ENCODE data around the gene PRDM2. TPM values are rescaled to one million over a fixed set of nuclear protein-coding genes. Genes with fewer than 3 reads are reported as not detected.
A peak's percentile ranks its signal among the peaks of the same experiment; 100 is the strongest.

Gene PRDM2
- total and polyA plus RNA-seq, 5 donors from 2014 or later: 16.8 to 221 (median 19.7) TPM

DNA sequence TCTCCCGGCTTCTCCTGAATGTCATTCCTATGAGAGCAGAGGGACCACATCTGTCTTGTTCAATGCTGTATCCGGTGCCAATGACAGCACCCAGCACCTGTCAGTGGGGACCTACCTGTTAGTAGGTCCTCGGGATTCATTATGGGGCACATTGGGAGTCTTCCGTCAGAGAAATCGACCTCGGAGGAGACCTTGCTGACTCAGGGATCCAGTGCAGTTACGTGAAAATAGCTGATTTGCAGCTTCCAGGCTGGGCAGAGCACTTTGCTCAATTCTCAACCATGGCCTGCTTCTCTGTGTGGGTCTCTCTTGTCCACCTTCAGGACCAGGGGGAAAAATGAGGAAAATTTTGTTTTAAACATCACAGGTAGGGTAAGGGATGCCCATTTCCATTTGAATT is 130.2 kb downstream of the PRDM2 start:
- H3K27ac Mint-ChIP-seq: peak overlapping the region in 1 of 3 donors; percentile 57
- Histone ChIP-seq H3K27ac (ENCODE audit: insufficient read depth, low read length, poor library complexity, severe bottlenecking) (no peak overlapping the region), H3K4me1 (ENCODE audit: control insufficient read depth, insufficient read depth, low read length, poor library complexity, severe bottlenecking) (peaks cover 3% of the 10 kb centered on the region), H3K27me3 (ENCODE audit: control insufficient read depth, insufficient read depth, low read length) (no peaks in the 10 kb centered on the region), H3K4me3 (ENCODE audit: low read depth, low read length) (no peak overlapping the region), H3K9me3 (ENCODE audit: control insufficient read depth in 2 of 2, low read length in 2 of 2) (no peaks in the 10 kb centered on the region), H3K36me3 (ENCODE audit: control insufficient read depth, insufficient read depth, low read length) (peaks cover 2% of the 10 kb centered on the region)
- no peaks in the 10 kb centered on the region for H3K27me3 Mint-ChIP-seq
- H3K36me3 Mint-ChIP-seq: no peaks in the 10 kb centered on the region
- DNase-seq: no peak
- peak overlapping the region in 1 of 4 donors; percentile 33 for H3K4me3 Mint-ChIP-seq
- H3K4me1 Mint-ChIP-seq: peaks cover 0 to 9% (median 2%) of the 10 kb centered on the region in 4 donors
- ATAC-seq (ENCODE audit: low read depth in 2 of 2): no peak
- no peaks in the 10 kb centered on the region for H3K9me3 Mint-ChIP-seq

DNA sequence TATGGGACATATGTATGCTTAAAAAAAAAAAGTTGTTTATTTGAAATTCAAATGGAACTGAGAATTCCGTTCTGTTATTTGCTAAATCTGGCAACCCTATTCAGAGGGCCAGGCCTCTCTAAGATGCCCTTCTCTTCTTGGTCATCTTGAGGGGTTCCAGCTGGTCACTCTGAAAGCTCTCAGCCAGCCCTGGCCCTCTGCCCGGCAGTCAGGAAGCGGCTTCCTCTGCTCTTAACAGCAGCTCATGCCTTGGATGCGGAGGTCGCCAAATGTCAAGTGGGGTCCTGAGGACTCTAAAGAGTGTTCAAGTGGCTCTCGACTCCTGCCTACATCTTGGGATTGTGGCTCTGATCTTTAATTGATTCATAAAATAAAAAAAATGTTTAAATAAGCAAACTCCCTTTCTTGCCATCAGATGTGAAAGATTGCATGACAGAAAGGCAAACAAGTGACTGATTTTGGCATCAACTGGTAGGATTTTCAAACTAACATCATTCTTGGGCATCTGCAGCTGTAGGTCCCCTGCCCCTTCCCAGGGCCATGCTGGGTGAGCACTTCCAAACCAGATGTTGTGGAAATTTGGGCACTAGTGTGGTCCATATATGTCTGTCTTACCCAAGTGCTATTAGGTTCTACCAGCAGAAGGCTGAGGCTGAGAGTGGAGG is 130.8 kb downstream of the PRDM2 start:
- no peaks in the 10 kb centered on the region for H3K27me3 Mint-ChIP-seq
- Histone ChIP-seq H3K27ac (ENCODE audit: insufficient read depth, low read length, poor library complexity, severe bottlenecking) (no peak overlapping the region), H3K4me3 (ENCODE audit: low read depth, low read length) (no peak overlapping the region), H3K27me3 (ENCODE audit: control insufficient read depth, insufficient read depth, low read length) (no peaks in the 10 kb centered on the region), H3K36me3 (ENCODE audit: control insufficient read depth, insufficient read depth, low read length) (peaks cover 1% of the 10 kb centered on the region), H3K9me3 (ENCODE audit: control insufficient read depth in 2 of 2, low read length in 2 of 2) (no peaks in the 10 kb centered on the region), H3K4me1 (ENCODE audit: control insufficient read depth, insufficient read depth, low read length, poor library complexity, severe bottlenecking) (peaks cover 3% of the 10 kb centered on the region)
- peaks cover 0 to 9% (median 2%) of the 10 kb centered on the region in 4 donors for H3K4me1 Mint-ChIP-seq
- DNase-seq: no peak
- H3K4me3 Mint-ChIP-seq: no peak overlapping the region
- no peak for ATAC-seq (ENCODE audit: low read depth in 2 of 2)
- no peaks in the 10 kb centered on the region for H3K9me3 Mint-ChIP-seq
- no peaks in the 10 kb centered on the region for H3K36me3 Mint-ChIP-seq
- H3K27ac Mint-ChIP-seq: no peak overlapping the region

DNA sequence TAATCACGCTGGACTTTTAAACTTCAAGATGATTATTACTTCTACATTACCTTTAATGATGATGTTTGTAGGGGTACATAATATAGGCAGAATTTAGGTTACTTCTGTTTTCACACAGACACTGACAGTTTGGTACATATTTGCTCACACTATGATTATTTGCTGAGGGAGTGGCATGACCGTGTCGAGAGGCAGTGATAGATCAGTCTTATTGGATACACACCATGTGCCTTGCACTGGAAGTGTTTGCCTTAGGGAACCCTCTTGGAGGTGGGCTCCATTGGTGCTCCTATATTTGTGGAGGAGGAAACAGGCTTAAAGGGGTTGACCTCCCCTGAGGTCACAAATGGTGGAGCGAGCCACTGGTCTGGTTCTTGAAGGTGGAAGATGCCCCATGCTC is 132.1 kb downstream of the PRDM2 start:
- DNase-seq (no peak), ATAC-seq (ENCODE audit: low read depth in 2 of 2) (no peak)
- Histone ChIP-seq H3K4me3 (ENCODE audit: low read depth, low read length) (no peak overlapping the region), H3K27me3 (ENCODE audit: control insufficient read depth, insufficient read depth, low read length) (peaks cover 3% of the 10 kb centered on the region), H3K36me3 (ENCODE audit: control insufficient read depth, insufficient read depth, low read length) (no peaks in the 10 kb centered on the region), H3K4me1 (ENCODE audit: control insufficient read depth, insufficient read depth, low read length, poor library complexity, severe bottlenecking) (peaks cover 3% of the 10 kb centered on the region), H3K9me3 (ENCODE audit: control insufficient read depth in 2 of 2, low read length in 2 of 2) (peaks cover 0 to 3% of the 10 kb centered on the region in 2 experiments), H3K27ac (ENCODE audit: insufficient read depth, low read length, poor library complexity, severe bottlenecking) (no peak overlapping the region)
- Mint-ChIP-seq H3K4me3 (no peak overlapping the region), H3K4me1 (peaks cover 0 to 9% (median 2%) of the 10 kb centered on the region in 4 donors), H3K27ac (no peak overlapping the region), H3K27me3 (no peaks in the 10 kb centered on the region), H3K9me3 (no peaks in the 10 kb centered on the region), H3K36me3 (no peaks in the 10 kb centered on the region)

DNA sequence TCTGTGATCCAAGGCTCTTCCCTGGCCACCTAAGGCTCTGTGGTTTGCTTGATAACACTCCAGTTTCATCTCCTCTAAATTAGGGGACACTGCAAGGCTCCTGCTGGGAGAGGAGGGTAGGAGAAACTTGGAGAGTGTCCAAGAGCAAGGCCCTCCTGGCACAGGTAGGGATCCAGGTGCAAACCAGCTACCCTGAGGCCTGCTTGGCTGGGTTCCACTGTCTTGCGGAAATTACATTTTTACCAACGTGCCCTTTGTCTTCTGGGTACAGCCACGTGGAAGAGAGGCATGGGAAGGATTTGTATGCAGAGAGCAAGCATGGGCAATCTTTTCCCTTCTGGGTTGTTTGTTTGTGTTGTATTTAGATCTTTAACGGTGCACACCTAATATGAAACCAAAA is 132.5 kb downstream of the PRDM2 start:
- peaks cover 3% of the 10 kb centered on the region for H3K4me1 ChIP-seq (ENCODE audit: control insufficient read depth, insufficient read depth, low read length, poor library complexity, severe bottlenecking)
- no peaks in the 10 kb centered on the region for H3K9me3 Mint-ChIP-seq
- no peaks in the 10 kb centered on the region for H3K36me3 Mint-ChIP-seq
- peaks cover 0 to 3% of the 10 kb centered on the region in 2 experiments for H3K9me3 ChIP-seq (ENCODE audit: control insufficient read depth in 2 of 2, low read length in 2 of 2)
- no peaks in the 10 kb centered on the region for H3K36me3 ChIP-seq (ENCODE audit: control insufficient read depth, insufficient read depth, low read length)
- H3K4me3 Mint-ChIP-seq: no peak overlapping the region
- no peak overlapping the region for H3K27ac ChIP-seq (ENCODE audit: insufficient read depth, low read length, poor library complexity, severe bottlenecking)
- ATAC-seq (ENCODE audit: low read depth in 2 of 2) (no peak), DNase-seq (no peak)
- H3K27ac Mint-ChIP-seq: no peak overlapping the region
- H3K27me3 ChIP-seq (ENCODE audit: control insufficient read depth, insufficient read depth, low read length): peaks cover 3% of the 10 kb centered on the region
- H3K27me3 Mint-ChIP-seq: no peaks in the 10 kb centered on the region
- H3K4me1 Mint-ChIP-seq: peaks cover 0 to 9% (median 2%) of the 10 kb centered on the region in 4 donors
- no peak overlapping the region for H3K4me3 ChIP-seq (ENCODE audit: low read depth, low read length)

DNA sequence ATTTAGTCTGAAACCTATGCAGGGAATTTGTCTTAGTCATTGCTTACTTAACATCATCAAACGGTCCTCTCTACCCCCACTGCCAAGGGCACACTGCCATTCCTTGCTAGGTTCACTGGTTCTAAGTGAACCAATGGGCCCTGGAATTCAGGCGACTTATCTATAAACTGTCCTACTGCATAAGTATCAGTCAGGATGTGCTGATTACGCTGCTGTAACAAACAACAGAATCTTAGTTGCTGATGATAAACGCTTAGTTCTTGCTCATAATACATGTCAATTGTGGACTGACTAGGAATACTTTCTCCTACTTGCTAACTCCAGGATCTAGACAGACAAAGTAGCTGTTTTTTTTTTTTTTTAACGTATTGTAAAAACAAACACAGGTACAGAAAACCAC is 136.1 kb downstream of the PRDM2 start:
- no peak overlapping the region for H3K27ac Mint-ChIP-seq
- H3K27me3 Mint-ChIP-seq: peaks cover 12% of the 10 kb centered on the region
- no peaks in the 10 kb centered on the region for H3K36me3 Mint-ChIP-seq
- H3K4me1 Mint-ChIP-seq: no peaks in the 10 kb centered on the region
- Histone ChIP-seq H3K36me3 (ENCODE audit: control insufficient read depth, insufficient read depth, low read length) (no peaks in the 10 kb centered on the region), H3K4me3 (ENCODE audit: low read depth, low read length) (no peak overlapping the region), H3K27me3 (ENCODE audit: control insufficient read depth, insufficient read depth, low read length) (peaks cover 3% of the 10 kb centered on the region), H3K27ac (ENCODE audit: insufficient read depth, low read length, poor library complexity, severe bottlenecking) (no peak overlapping the region), H3K4me1 (ENCODE audit: control insufficient read depth, insufficient read depth, low read length, poor library complexity, severe bottlenecking) (no peaks in the 10 kb centered on the region), H3K9me3 (ENCODE audit: control insufficient read depth in 2 of 2, low read length in 2 of 2) (peaks cover 3% of the 10 kb centered on the region in 2 experiments)
- no peak for ATAC-seq (ENCODE audit: low read depth in 2 of 2)
- H3K4me3 Mint-ChIP-seq: no peak overlapping the region
- H3K9me3 Mint-ChIP-seq: peaks cover 0 to 3% (median 0%) of the 10 kb centered on the region in 7 donors
- DNase-seq: no peak

DNA sequence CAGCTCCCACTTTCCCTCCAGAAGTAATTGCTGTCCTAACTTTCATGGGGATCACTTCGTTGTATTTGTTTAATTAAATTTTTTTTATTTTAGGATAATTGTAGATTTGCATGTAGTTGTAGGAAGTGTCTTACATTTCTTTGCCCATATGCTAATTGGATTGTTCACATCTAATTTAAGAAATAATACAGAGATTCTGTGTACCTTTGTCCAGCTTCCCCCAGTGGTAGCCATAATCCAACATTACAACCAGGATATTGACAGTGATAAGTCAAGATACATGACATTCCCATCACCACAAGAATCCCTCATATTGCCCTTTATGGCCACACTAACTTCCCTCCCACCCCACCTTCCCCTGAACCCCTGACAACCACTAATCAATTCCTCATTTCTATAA is 136.6 kb downstream of the PRDM2 start:
- DNase-seq: no peak
- peaks cover 0 to 3% (median 0%) of the 10 kb centered on the region in 7 donors for H3K9me3 Mint-ChIP-seq
- Histone ChIP-seq H3K27ac (ENCODE audit: insufficient read depth, low read length, poor library complexity, severe bottlenecking) (no peak overlapping the region), H3K27me3 (ENCODE audit: control insufficient read depth, insufficient read depth, low read length) (peaks cover 3% of the 10 kb centered on the region), H3K9me3 (ENCODE audit: control insufficient read depth in 2 of 2, low read length in 2 of 2) (peaks cover 3% of the 10 kb centered on the region in 2 experiments), H3K4me3 (ENCODE audit: low read depth, low read length) (no peak overlapping the region), H3K4me1 (ENCODE audit: control insufficient read depth, insufficient read depth, low read length, poor library complexity, severe bottlenecking) (no peaks in the 10 kb centered on the region), H3K36me3 (ENCODE audit: control insufficient read depth, insufficient read depth, low read length) (no peaks in the 10 kb centered on the region)
- H3K36me3 Mint-ChIP-seq: no peaks in the 10 kb centered on the region
- peaks cover 17% of the 10 kb centered on the region for H3K27me3 Mint-ChIP-seq
- no peak overlapping the region for H3K27ac Mint-ChIP-seq
- no peak overlapping the region for H3K4me3 Mint-ChIP-seq
- no peaks in the 10 kb centered on the region for H3K4me1 Mint-ChIP-seq
- ATAC-seq (ENCODE audit: low read depth in 2 of 2): no peak

DNA sequence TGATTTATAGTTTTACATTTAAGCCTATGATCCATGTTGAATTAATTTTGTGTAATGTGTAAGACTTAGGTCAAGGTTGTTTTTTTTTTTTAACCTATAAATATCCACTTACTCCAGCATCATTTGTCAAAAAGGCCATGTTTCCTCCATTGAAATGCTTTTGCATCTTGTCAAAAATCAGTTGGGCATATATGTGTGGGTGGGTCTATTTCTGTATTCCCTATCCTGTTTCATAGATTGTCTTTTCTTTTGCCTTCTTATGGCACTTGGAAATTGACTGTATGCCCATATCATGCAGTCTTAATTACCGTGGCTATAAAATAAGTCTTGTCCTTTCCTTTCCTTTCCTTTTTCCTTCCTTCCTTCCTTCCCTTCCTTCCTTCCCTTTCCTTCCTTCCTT is 138.2 kb downstream of the PRDM2 start:
- H3K4me3 ChIP-seq (ENCODE audit: low read depth, low read length): no peak overlapping the region
- H3K27ac Mint-ChIP-seq: no peak overlapping the region
- H3K36me3 ChIP-seq (ENCODE audit: control insufficient read depth, insufficient read depth, low read length): no peaks in the 10 kb centered on the region
- H3K27me3 Mint-ChIP-seq: peaks cover 33% of the 10 kb centered on the region
- peaks cover 3% of the 10 kb centered on the region in 2 experiments for H3K9me3 ChIP-seq (ENCODE audit: control insufficient read depth in 2 of 2, low read length in 2 of 2)
- no peaks in the 10 kb centered on the region for H3K4me1 ChIP-seq (ENCODE audit: control insufficient read depth, insufficient read depth, low read length, poor library complexity, severe bottlenecking)
- no peaks in the 10 kb centered on the region for H3K4me1 Mint-ChIP-seq
- H3K27me3 ChIP-seq (ENCODE audit: control insufficient read depth, insufficient read depth, low read length): peaks cover 3% of the 10 kb centered on the region
- H3K27ac ChIP-seq (ENCODE audit: insufficient read depth, low read length, poor library complexity, severe bottlenecking): no peak overlapping the region
- no peaks in the 10 kb centered on the region for H3K36me3 Mint-ChIP-seq
- H3K9me3 Mint-ChIP-seq: peaks cover 0 to 3% (median 0%) of the 10 kb centered on the region in 7 donors
- H3K4me3 Mint-ChIP-seq: no peak overlapping the region
- no peak for ATAC-seq (ENCODE audit: low read depth in 2 of 2)
- DNase-seq: no peak

DNA sequence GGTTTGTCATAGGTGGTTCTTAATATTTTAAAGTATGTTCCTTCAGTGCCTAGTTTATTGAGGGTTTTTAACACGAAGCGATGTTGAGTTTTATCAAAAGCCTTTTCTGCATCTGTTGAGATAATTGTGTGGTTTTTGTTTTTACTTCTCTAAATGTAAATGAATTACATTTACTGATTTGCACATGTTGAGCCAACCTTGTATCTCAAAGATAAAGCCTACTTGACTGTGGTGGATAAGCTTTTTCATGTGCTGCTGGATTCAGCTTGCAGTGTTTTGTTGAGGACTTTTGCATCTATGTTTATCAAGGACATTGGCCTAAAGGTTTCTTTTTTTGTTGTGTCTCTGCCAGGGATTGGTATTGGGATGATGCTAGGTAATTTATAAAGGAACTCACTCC is 142.5 kb downstream of the PRDM2 start:
- peaks cover 8% of the 10 kb centered on the region for H3K27me3 ChIP-seq (ENCODE audit: control insufficient read depth, insufficient read depth, low read length)
- no peak for DNase-seq
- peaks cover 0 to 3% (median 0%) of the 10 kb centered on the region in 7 donors for H3K9me3 Mint-ChIP-seq
- no peaks in the 10 kb centered on the region for H3K36me3 ChIP-seq (ENCODE audit: control insufficient read depth, insufficient read depth, low read length)
- peaks cover 59% of the 10 kb centered on the region for H3K27me3 Mint-ChIP-seq
- H3K27ac ChIP-seq (ENCODE audit: insufficient read depth, low read length, poor library complexity, severe bottlenecking): no peak overlapping the region
- ATAC-seq (ENCODE audit: low read depth in 2 of 2): no peak
- H3K27ac Mint-ChIP-seq: no peak overlapping the region
- H3K4me1 Mint-ChIP-seq: no peaks in the 10 kb centered on the region
- peaks cover 0 to 3% of the 10 kb centered on the region in 2 experiments for H3K9me3 ChIP-seq (ENCODE audit: control insufficient read depth in 2 of 2, low read length in 2 of 2)
- no peaks in the 10 kb centered on the region for H3K4me1 ChIP-seq (ENCODE audit: control insufficient read depth, insufficient read depth, low read length, poor library complexity, severe bottlenecking)
- H3K4me3 ChIP-seq (ENCODE audit: low read depth, low read length): no peak overlapping the region
- no peaks in the 10 kb centered on the region for H3K36me3 Mint-ChIP-seq
- no peak overlapping the region for H3K4me3 Mint-ChIP-seq
